GM04504 (cell line): Measurements from ENCODE around the gene MSANTD2.

Experiments
- DNase-seq: peaks from one replicate; pipeline ENCODE4 v3.0.0-alpha.2; 2012; ENCODE audit warnings: low read depth

The MSANTD2 gene

DNA sequence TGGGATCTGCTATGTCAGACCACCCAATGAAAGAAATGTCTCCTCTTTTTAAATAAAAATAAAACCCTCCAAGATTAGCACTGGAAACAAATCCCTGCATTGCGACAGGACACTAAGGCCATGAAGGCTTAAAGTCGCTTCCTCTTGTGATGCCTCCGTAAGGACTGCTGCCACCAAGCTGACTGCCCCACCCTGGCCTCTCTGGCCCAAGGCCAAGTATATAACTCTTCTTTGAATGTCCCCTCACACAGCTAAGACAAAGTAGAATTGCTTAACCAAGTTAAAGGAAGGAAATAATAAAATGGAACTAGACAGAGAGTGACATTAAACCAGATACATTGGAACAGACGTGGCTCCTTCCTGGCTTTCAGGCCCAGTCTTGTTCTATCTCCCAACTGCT lies 68.0 kb downstream of the MSANTD2 start:
- no peak for DNase-seq

- DNase-seq: no peak
Observed at GRCh38 chr11:124729571-124729970, 70.6 kb downstream of the MSANTD2 start.

DNA sequence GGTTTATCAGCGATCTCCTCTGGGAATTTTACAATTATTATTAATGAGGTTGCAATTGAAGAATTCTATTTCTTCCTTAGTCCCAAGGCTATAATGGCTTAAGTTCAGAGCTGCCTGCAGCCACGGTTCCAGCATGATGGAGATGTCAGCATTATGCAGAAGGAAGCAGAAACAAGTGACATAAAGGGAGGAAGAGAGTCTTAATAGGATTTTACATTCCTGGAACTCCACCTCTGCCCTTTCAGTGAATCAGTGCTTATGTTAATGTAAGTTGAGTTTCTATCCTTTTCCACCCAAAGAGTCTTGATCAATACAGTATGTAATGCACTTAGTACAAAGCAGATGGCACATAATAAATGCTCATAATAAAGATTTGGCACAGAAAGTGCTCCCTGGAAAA lies 72.1 kb downstream of the MSANTD2 start:
- DNase-seq: no peak

DNA sequence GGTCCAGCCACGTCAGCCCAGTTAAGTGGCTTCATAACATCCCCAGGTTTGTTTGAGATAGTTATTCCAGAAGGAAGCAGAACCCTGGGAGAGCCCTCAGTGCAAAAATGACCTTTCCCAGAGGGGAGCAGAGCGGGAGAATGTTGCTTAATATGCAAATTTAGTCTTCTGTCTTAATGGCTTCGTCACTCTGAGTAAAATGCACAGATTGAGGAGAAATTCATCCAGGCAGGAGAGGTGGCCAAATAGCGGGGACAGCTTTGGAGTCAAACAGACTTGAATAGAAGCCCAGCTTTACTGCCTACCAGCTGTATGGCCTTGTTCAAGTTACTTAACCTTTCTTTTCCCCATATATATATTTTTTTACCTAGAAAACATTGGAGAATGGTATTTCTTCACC lies 72.7 kb downstream of the MSANTD2 start:
- DNase-seq: no peak

DNA sequence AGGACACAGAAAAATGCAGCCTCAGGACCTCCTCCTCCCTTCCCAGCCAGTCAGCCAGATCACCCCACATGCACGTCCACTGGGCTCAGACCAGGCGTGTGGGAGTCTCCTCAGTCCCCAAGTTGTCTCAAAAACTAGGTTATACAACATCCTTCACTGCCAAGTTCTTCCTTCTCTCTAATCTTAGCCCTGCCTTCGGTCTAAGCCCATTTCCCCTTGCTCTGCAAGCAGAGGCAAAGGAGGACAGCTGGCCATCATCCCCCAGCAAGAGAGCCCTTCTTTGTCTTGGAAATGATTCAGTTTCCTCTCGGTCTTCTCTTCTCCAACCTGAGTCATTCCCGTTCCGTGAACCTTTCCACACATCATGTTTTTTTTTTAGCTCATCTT lies 74.5 kb downstream of the MSANTD2 start:
- no peak for DNase-seq

DNA sequence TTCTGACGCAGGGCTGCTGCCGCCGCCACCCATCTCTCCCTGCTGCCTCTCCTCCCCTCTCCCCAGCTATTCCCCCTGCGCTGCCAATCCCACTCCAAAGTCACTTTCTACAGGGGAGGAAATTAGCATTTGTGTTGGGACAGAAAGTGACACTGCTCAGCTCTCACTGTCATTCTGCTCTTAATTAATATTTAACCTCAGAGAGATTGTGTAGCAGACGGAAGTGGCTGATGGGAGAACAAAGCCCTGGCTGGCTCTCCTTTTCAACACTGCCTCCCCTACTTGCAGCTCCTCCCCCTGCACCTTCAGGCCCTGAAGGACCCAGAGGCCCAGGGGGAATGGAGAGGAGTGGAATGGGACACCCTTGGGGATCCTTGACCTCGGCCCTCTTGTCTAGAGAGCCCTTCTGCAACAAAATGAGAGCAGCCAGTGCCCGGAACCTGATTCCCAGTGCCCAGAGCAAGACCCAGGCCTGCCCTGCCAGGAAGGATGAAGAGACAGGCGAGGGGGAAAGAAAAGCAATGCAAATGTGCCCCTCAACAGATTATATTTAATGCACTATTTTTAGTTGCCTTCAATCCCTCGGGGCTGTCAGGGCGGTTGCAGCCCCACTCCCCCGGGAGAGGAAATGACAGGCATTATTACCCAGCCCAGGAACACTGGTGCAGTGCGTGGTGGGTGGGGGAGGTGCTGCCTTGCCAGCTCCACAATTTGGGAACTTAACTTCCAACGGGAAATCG lies 75.1 kb downstream of the MSANTD2 start:
- no peak for DNase-seq

DNA sequence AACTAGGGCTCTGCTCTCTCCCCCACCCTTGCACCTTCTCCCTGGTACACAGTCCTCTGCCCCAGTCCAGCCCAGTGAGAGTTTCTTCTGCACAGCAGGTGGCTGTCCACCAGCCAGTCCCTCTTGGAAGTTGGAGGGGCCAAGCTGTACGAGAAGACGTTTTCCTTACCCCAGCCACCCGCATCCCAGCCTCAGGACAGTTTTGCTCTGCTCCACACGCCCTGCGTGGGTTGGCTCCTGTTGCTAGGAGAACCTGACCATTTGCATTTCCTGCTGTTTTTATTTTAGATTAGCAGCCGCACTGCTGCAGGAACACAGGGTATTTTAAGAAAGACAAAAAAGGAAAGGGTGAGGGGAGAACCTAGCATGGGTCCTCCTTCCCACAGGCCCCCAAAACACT lies 78.0 kb downstream of the MSANTD2 start:
- no peak for DNase-seq

DNA sequence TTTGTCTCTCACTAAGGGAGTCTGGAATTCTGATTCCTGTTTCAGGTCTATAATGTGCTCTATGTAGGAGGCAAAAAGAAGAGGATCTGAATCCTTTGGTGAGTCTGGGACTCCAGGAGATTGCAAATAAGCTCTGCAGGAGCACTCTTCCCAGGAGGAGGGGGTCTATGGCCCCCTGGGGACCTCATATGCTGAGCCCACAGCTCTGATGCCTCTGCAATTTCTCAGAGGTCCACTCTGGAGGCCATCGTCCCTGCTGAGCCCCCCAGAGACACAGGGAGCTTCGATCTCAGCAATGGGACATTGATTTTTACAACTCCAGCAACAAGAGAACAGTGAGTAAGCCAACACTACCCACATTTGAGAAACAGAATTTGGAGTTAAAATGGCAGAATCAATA lies 80.7 kb downstream of the MSANTD2 start:
- DNase-seq: no peak

- no peak for DNase-seq
Observed at GRCh38 chr11:124718801-124719200, 81.4 kb downstream of the MSANTD2 start.

- DNase-seq: no peak
Observed at GRCh38 chr11:124717786-124718651, 82.2 kb downstream of the MSANTD2 start.

- DNase-seq: no peak
Observed at GRCh38 chr11:124717421-124717785, 82.8 kb downstream of the MSANTD2 start.

DNA sequence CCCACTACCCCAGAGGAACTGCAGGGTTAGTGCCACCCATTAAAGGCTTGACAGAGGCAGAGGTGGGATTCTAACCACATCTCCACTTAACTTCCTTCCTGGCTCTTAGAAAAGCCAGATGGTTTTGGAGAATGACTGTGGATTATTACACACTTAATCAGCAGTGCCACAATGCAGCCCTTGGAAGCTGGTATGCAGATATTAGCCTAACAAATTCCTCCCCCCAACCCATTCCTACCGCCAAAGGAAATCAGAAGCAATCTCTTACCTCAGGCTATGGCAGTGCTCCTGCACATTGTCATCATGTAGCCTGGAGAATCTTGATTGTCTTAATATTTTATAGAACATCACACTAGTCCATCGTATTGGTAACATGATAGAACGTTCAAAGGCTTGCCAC lies 83.6 kb downstream of the MSANTD2 start:
- no peak for DNase-seq
